Activated naive CD8-positive, alpha-beta T cell (primary cell): Measurements from ENCODE around the gene CCNO.
A peak's percentile ranks its signal among the peaks of the same experiment; 100 is the strongest.

Experiments used
- H3K27ac Mint-ChIP-seq: one replicate; pipeline ENCODE4 v1.8.0; 2021; ENCODE audit warnings: mixed read lengths
- H3K27me3 Mint-ChIP-seq: one replicate; pipeline ENCODE4 v1.8.0; 2021; ENCODE audit warnings: mixed read lengths
- H3K36me3 Mint-ChIP-seq: one replicate; pipeline ENCODE4 v1.8.0; 2021; ENCODE audit warnings: mixed read lengths
- H3K4me1 Mint-ChIP-seq: one replicate; pipeline ENCODE4 v1.8.0; 2021; ENCODE audit warnings: low read depth, mixed read lengths
- H3K4me3 Mint-ChIP-seq: one replicate; pipeline ENCODE4 v1.8.0; 2021; ENCODE audit warnings: mild to moderate bottlenecking, mixed read lengths
- H3K9me3 Mint-ChIP-seq: one replicate; pipeline ENCODE4 v1.8.0; 2021; ENCODE audit warnings: low read depth, mixed read lengths

CCNO gene

DNA sequence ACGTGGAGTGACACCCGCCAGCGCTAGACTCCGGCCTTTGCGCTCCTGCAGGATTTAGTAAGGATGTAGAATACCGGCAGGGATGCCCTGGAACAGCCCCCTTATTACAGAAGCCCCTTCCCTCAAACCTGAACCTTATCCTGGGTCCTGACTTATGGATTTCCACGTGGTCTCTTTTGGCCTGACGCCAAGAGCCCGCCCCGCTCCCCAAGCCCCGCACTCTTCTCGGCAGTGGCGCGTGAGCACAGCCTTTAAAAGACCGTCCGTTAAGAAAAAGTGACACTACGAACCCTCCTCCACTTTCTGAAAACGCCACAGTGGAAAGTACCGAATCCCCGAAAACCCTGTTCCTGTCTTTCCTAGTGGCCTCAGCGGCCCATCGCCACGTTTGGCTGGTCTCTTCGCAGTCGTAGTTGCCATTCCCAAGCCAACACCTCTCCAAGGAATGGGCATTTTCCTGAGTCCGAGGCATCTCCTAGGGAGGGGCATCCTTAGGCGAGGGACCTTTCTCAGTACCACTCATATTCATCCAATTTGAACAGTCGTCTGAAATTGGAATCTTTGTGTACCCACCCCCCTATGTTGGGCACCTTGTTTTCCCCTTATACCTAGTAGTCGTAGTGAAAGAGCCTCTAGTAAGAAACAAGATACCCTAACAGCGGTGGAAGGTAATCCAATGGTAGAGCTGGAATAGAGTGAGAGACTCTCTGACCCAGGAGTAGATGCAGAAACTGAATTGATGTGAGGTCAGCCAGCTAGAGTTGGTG is 5.6 kb downstream of the CCNO start:
- Mint-ChIP-seq H3K36me3 (no peaks in the 10 kb centered on the region), H3K27ac (no peak overlapping the region), H3K4me1 (peaks cover 44% of the 10 kb centered on the region), H3K9me3 (no peaks in the 10 kb centered on the region), H3K27me3 (peaks cover 73% of the 10 kb centered on the region), H3K4me3 (peak overlapping the region; percentile 76)

DNA sequence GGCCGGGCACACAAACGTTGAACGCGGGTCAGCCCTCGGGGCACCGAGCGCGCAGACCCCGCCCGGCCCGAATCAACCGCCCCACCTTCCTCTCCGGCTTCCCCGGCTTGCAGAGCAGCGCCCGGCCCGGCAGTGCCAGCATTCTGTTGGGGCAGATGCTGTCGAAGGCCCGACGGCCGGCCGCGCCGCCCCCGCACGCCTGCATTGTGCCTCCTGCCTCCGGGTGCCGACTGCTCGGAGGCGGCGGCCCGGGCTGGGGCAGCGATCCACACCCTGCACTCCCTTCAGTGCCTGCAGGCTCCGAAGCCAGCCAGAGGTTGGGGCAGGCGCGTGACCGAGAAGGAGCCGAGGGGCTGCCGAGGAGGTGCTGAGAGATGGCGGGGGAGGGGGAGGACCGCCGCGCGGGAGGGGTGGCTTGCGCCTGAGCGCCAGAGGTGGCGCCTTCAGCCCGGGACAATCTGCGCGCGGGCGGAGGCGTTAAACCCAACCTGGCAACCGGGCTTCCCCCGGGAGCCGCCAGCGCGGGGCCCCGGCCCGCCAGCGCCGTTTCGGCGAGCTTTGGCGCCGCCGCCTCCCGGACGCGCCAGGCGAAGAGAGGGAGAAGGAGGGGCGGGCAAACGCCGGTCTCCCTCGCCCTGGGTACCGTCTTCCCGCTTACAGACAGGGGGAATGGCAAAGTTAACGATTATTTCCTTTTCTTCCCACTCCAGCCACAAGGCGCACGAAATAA is 6.3 kb downstream of the CCNO start, which contains the start of gene MCIDAS:
MCIDAS (minus strand) TSS at position 382 of the 730 bp plus-strand sequence; CDS start at position 205, 177 bp downstream.
- Mint-ChIP-seq H3K27ac (no peak within 1 kb of the TSS), H3K36me3 (no peaks in the 10 kb centered on the region), H3K4me3 (peak within 1 kb of the TSS; percentile 76), H3K4me1 (peaks cover 42% of the 10 kb centered on the region), H3K9me3 (no peaks in the 10 kb centered on the region), H3K27me3 (peaks cover 76% of the 10 kb centered on the region)

DNA sequence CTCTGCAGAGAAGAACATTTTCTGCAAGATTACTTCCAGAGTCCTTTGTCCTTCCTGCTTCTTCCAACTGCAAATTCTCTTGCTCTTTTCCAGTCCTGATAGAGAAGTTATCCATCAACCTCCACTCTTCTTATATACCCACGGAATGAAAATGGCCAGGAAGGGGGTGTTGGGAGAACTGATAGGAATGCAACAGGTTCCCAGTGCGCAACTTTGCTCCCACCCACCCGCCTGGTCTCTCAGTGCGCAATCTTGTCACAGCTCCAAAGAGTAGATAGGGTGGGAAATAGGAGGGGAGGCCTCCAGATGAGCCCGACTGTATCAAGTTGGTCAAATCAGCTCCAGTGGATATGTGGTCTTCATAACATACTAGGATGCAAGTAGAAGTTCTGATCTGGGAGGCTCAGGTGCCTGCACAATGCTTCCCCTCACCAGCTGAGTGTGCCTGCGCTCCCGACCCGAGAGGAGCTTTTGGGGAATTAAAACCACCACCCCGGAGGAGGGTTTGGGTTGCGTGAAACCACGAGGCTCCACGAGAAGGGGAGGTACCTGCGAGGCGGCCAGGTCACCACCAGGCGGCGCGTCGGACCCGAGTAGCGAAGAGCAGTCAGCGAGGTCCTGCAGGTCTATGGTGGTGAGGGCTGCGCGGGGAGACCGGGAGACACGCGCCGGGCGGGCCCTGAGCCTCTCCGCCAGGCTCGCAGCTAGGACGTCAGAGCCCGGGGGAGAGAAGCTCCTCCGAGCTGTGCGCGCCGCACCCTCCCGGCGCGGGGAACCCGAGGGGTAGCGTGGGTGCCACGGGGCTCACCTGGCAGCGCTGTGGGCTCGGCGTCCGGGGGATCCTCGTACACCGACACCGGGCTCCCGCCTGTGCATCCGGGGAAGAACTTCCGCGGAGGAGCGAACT is 7.1 kb downstream of the CCNO start:
- H3K9me3 Mint-ChIP-seq = no peaks in the 10 kb centered on the region
- H3K27ac Mint-ChIP-seq = no peak overlapping the region
- peaks cover under 1% of the 10 kb centered on the region for H3K36me3 Mint-ChIP-seq
- H3K27me3 Mint-ChIP-seq = peaks cover 73% of the 10 kb centered on the region
- H3K4me3 Mint-ChIP-seq = peak overlapping the region; percentile 63
- peaks cover 36% of the 10 kb centered on the region for H3K4me1 Mint-ChIP-seq

DNA sequence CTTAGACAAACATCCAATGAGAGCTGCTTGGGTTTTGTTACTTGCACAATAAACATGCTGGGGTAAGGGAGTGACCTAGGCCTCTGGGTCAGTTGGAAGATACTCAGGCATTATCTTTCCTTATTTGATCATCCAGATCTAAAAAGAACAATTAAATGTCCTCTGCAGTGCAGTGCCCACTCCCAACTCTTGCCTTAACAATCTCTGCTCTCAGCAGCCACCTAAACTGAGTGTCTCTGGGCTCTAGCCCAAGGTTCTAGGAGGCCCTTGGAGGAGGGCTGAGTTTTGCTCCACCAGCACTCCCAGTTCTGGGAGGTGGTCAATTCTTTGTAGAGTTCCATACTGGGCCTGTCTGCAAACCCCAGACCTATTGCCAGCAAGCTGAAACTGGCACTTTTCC is 8.1 kb downstream of the CCNO start:
- Mint-ChIP-seq H3K36me3 (peaks cover 2% of the 10 kb centered on the region), H3K4me3 (no peak overlapping the region), H3K9me3 (no peaks in the 10 kb centered on the region), H3K4me1 (peaks cover 38% of the 10 kb centered on the region), H3K27me3 (peaks cover 69% of the 10 kb centered on the region), H3K27ac (no peak overlapping the region)

DNA sequence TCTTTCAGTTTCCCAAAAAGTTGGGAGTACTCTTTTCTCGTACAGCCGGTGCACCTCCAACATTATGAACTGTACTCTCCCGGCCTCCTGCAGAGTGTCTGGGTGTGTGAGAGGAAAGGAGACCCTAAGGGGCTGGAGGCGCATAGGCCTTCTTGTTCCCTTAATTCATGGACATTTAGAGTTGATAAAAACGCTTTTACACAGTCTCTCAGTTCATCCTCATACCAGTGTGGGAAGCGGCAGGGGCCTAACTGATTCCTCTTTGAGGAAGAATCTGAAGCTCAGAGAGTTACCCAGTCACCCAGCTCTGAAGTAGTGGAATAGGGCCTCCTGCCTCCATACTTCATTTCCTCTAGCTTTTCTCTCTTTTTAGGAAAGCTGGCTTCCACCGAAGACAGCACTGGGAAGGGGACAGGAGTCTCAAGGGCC is 9.6 kb downstream of the CCNO start:
- Mint-ChIP-seq H3K9me3 (no peaks in the 10 kb centered on the region), H3K27ac (no peak overlapping the region), H3K4me3 (peak overlapping the region; percentile 32), H3K27me3 (peaks cover 60% of the 10 kb centered on the region), H3K36me3 (peaks cover 2% of the 10 kb centered on the region), H3K4me1 (peaks cover 41% of the 10 kb centered on the region)

DNA sequence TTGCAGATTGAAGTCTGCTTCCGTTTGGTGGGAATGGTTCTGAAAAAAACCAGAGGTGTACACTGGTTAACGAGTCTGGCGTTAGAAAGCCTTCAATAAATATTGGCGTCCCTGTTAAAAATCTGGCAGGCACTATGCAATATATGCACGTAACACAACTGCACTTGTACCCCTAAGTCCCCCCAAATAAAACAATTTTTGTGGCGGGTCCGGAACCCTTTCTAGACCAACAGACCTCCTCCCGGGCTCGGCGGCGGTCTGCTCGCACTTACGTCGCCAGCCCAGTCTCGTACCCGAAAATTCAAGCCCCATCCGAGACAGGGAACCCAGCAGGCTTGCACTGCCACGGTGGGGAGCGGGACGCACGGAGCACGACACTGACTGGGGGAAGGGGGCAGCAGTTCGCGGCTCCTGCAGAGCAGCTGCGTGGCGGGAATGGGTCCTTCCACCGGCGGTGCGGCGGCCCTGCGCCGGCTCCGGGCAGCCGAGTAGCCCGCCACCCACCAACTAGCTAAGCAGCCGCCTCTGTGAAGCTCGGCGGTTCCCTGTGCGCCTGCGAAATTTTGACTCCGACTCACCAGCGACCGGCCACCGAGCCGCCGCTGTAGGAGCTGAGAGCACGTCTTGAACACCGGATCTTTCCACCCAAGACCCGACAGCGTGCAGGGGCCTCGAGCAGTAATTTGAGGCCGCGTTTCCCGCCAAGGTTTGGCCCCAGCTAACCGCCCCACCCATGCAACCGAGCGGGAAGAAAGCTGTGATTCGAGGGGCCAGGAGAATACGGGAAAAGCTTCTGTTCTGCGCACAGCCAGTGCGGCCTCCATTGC is 10.2 kb downstream of the CCNO start:
- no peaks in the 10 kb centered on the region for H3K9me3 Mint-ChIP-seq
- peaks cover 41% of the 10 kb centered on the region for H3K4me1 Mint-ChIP-seq
- peaks cover 57% of the 10 kb centered on the region for H3K27me3 Mint-ChIP-seq
- no peak overlapping the region for H3K27ac Mint-ChIP-seq
- peaks cover 2% of the 10 kb centered on the region for H3K36me3 Mint-ChIP-seq
- peak overlapping the region; percentile 32 for H3K4me3 Mint-ChIP-seq

DNA sequence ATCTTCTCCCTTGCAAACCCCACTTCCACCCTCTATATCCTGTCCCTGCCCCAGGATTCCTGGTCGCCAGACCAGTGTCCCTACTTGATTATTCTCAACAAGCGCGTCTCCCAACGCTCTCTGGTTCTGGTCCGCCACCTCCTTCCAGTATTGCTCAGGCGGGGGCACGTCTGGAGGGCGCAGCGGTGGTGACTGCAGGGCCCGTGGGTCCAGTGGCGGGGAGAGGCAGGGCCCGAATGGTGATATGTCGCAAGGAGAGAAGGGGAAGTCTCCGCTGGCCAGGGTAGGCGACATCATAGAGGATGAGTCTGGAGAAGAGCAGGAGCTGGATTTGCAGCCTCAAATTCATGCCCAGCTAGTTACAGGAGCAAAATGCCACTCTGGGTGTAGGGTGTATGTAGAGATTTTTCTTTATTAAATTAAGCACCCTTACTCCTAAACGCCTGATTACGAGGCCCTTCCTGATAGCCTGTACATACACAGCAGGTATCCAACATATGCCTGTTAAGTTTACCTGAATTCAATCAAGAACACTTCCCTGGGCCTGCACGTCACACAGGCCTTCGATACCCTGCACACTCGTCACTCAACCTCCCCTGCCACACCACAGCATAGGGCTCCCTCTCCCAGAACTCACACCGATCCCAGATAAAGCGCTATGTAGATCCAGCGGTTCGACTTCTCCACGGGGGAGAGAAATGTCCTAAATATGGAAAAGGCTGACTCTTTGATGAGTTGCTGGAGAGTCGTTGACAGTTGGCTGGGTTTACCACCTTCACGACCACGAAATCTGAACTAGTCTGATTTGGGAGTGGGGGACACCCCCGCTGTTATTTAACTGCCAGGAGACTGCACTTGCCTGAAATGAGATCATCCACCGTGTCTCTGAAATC is 11.1 kb downstream of the CCNO start:
- Mint-ChIP-seq H3K27ac (no peak overlapping the region), H3K27me3 (peaks cover 51% of the 10 kb centered on the region), H3K36me3 (peaks cover 2% of the 10 kb centered on the region), H3K4me1 (peaks cover 34% of the 10 kb centered on the region), H3K4me3 (peak overlapping the region; percentile 14), H3K9me3 (no peaks in the 10 kb centered on the region)

DNA sequence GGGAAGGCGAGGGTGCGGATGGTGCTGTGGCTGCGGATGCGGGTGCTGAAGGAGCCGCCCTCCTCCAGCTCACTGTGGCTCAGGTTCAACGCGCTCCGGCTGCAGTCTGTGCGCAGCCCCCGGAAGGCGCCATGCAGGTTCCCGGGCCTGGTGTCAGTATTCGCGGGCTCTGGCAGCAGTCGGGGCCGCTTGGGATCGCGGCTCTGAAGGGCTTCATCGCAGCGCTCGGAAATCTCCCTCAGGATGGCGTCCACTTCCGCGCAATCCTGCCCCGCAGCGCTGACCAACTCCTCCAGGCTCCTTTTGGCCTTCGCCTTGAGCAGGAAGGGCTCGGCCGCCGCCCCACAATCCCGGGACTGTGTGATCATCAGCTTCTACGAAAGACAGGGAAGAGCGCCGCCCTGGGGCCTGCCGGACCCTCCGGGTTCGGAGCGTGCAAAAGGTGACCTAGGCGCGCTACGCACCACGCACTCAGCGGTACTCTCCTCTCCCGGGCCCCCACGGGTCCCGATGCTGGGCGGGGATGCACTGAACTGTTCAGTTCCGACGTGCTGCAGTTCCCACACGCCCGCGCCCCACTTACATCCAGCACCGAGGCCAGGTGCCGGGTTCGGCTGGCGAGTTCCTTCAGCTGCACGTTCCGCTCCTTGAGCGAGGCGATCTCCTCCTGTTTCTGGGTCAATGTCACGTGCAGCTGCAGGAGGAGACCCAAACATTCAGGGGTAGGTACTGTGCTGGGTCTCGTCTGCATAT is 12.8 kb downstream of the CCNO start:
- H3K4me1 Mint-ChIP-seq = peaks cover 29% of the 10 kb centered on the region
- no peak overlapping the region for H3K27ac Mint-ChIP-seq
- peaks cover 2% of the 10 kb centered on the region for H3K36me3 Mint-ChIP-seq
- peak overlapping the region; percentile 79 for H3K4me3 Mint-ChIP-seq
- H3K27me3 Mint-ChIP-seq = peaks cover 50% of the 10 kb centered on the region
- no peaks in the 10 kb centered on the region for H3K9me3 Mint-ChIP-seq

DNA sequence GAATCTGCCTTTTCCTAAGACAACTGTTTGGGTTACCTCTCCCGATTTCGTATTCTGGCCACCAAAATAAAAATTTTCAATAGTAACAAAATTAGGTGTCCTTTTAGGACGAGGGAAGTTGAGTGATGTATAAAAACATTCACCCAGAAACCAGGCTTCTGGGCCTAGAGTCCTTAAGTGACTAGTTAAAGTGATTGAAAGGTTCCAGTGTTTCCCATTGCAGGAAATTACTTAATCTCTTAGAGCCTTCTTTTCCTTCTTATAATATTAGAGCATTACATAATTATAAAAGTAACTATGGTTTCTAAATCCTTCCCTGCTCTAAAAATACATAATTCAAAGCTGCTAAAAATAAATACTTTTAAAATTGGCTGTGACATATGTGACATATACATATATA is 13.6 kb downstream of the CCNO start:
- H3K4me1 Mint-ChIP-seq = peaks cover 29% of the 10 kb centered on the region
- peaks cover 2% of the 10 kb centered on the region for H3K36me3 Mint-ChIP-seq
- H3K27me3 Mint-ChIP-seq = peaks cover 42% of the 10 kb centered on the region

DNA sequence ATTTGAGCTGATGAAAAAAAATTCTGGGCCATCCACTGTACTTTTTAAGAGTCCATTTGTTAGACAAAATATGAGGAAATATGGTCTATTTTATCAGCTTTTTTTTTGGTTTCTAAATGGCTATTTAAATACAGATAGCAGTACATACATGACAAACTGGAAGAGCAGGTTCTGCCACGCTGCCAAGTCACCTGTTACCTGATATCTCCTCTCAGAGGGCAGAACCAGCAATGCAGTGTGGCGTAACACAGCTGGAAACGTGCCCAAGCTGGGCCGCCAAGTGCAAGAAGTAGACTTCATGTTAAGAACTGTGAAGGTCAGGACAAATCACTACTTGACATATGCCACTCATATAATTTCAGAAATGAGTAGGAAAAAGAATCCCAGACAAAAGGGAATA is 14.4 kb downstream of the CCNO start:
- peaks cover 2% of the 10 kb centered on the region for H3K36me3 Mint-ChIP-seq
- no peak overlapping the region for H3K4me3 Mint-ChIP-seq
- H3K27me3 Mint-ChIP-seq = peaks cover 36% of the 10 kb centered on the region

More for the DNA sequence above, 13.6 kb downstream of the CCNO start:
- no peaks in the 10 kb centered on the region for H3K9me3 Mint-ChIP-seq
- H3K27ac Mint-ChIP-seq = no peak overlapping the region
- H3K4me3 Mint-ChIP-seq = peak overlapping the region; percentile 79

DNA sequence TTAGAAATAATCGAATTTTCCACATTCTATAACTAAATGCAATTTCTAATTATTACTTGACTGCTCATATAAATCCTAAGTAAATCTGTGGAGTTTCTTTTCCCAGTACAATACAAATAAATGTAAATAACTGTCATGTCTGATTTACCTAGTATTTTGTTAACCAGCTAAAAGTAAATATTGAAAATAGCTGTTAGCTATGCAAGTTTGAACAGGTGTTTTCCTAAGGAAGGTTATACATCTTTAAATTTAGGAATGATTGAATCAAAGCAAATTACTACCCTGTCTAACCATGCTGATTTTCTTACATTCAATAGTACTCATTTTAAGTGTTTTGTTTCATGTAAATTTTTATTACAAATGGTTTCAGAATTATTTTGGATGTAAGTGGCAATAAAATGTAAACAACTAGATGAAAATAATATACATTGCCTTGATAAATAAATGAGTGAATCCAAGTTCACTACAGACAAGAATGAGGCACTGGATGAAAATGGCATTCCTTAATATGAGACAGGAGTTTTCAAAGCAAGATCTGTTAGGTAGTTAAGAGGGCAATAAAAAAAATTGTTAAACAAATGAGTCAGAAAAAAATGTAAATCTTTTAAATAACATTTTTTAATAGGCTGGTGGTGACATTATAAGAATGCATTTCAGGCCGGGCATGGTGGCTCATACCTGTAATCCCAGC is 22.1 kb downstream of the CCNO start:
- Mint-ChIP-seq H3K4me3 (no peak overlapping the region), H3K4me1 (no peaks in the 10 kb centered on the region), H3K36me3 (peaks cover 2% of the 10 kb centered on the region), H3K27ac (no peak overlapping the region), H3K9me3 (no peaks in the 10 kb centered on the region), H3K27me3 (peaks cover 7% of the 10 kb centered on the region)

More for the DNA sequence above, 14.4 kb downstream of the CCNO start:
- Mint-ChIP-seq H3K4me1 (peaks cover 26% of the 10 kb centered on the region), H3K27ac (no peak overlapping the region), H3K9me3 (no peaks in the 10 kb centered on the region)

DNA sequence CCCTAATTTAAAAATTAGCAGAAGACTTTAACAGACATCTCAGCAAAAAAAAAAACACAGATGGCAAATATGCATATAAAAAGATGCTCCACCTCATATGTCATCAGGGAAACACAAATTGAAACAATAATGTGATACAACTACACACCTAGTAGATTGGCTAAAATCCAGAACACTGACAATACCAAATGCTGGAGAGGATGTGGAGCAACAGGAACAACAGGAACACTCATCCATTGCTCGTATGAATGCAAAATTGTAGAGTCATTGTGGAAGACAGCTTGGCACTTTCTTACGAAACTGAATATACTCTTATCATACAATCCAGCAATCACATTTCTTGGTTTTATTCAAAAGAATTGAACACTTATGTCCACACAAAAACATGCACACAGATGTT is 28.4 kb downstream of the CCNO start:
- H3K27ac Mint-ChIP-seq = no peak overlapping the region
- H3K27me3 Mint-ChIP-seq = peaks cover 21% of the 10 kb centered on the region
- peaks cover 2% of the 10 kb centered on the region for H3K36me3 Mint-ChIP-seq
- H3K4me1 Mint-ChIP-seq = no peaks in the 10 kb centered on the region
- H3K4me3 Mint-ChIP-seq = no peak overlapping the region
- H3K9me3 Mint-ChIP-seq = peaks cover 3% of the 10 kb centered on the region
